Measurements from ENCODE around the gene PSME4.
"Not testable (repeated sequence)": the region's sequence is repeated elsewhere in the genome, so short reads cannot be mapped to it uniquely, and the experiment has no call there.

PSME4 gene

DNA sequence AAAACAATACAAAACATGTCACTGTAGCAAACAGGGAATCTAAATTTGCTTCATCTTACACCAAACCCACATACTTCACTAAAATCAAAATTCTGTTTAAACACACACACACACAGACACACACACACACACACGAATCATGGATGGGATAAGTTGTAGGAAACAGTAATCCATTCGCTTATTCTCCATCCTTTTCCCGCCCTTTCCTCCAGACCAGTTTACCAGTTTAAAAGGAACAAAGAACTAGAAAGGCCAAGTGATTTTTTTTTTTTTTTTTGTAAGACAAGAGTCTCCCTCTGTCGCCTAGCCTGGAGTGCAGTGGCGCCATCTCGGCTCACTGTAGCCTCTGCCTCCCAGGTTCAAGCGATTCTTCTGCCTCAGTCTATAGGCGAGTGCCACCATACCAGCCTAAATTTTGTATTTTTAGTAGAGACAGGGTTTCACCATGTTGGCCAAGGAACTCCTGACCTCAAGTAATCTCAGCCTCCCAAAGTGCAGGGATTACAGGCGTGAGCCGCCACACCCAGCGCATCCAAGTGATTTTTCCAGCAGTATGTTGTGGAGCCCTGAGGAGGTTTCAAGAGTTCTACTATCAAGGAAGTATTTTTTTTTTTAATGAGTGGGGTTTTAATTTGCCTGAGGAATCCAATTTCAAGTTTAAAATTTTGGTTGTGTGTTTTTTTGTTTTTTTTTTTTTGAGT, 5.7 kb downstream of the PSME4 start:
- no peak for DNase-seq

DNA sequence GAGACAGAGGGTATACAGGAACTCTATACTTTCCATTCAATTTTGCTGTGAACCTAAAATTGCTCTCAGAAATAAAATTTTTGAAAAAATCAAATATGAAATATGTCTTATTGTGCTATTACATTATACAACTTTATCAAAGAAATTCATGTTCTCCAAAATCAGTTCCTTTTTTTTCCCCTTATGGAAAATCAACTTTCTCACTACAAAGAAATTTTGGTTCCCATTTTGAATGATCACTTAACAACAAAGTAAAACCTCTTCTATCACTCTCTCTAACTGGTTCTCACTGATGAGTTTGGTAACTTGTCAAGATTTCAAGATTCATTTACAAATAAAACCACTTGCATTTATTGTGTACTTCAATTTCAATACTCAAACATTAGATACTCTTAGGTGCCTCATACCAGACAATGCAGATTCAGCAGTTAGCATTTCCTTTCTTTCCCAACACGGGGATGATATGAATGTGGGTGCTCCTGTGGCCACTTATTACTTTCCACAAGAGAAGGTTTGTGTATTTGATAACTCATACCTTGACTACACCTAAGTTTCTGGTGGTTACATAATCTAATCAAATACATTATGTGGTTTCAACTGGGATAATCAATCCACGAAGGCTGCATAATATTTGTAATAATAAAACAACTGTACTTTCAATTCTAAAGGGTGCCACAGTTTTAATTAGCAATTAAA, 6.4 kb downstream of the PSME4 start:
- no peak for DNase-seq

DNA sequence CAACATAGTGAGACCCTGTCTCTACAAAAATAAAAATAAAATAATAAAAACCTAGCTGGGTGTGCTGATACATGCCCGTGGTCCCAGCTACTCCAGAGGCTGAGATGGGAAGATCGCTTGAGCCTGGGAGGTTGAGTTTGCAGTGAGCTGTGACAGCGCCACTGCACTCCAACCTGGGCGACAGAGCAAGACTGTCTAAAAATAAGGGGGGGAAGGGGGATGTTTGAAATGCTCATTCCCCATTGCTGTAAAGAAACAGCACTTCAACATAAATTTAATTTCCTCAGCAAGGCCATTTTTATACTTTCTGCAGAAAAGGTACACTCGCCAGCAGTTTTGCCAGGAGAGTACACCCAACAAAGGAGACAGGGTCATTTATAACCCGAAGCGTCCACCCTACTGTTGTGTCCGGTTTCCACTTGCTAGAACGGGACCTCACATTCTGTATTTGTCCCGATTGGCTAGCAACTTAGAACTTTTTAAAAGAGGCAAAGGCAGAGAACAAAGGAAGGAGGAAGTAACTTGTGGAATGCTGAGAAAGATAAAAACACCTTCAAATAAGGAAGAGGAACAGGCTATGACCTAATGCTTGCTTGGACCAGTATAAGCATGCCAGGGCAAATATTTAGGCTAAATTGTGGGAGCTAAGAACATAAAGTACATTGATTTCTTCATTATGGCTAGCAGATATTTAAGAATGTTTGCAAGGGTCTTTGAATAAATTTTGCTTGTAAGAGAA, 9.1 kb downstream of the PSME4 start:
- not testable (repeated sequence) for DNase-seq

DNA sequence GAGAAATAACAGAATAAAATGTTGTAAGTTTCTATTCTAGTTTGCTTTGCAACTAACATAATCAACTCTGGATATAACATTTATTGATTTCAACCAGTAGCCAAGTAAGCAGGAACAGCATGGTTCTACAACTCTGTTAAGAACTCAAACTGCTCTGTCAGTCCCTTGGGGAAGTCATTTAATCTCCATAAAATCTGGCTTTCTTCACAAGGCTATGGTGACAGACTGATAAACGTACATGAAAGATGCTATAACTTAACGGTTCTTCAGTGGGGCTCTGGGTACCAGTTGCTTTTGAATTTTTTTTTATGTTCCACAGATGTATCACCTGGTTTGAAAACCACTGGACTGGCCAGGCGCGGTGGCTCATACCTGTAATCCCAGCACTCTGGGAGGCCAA, 10.3 kb downstream of the PSME4 start:
- DNase-seq = no peak

DNA sequence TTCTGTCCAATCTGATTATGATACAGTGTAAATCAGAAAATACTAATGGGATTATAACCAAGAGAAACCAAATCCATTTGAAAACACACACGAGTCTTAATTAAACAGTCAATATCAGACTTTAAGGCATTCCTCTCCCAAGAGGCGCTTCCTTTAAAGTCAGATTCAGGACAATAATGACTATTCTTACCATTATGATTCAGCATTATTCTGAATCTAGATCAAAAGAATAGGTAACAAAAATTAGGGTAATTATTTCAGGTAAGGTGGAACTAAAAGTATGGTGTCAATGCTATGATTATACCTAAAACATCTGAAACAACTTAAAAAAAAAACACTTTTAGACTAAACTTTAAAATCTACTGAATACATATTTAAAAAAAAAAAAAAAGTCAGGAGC, 12.3 kb downstream of the PSME4 start:
- no peak for DNase-seq

DNA sequence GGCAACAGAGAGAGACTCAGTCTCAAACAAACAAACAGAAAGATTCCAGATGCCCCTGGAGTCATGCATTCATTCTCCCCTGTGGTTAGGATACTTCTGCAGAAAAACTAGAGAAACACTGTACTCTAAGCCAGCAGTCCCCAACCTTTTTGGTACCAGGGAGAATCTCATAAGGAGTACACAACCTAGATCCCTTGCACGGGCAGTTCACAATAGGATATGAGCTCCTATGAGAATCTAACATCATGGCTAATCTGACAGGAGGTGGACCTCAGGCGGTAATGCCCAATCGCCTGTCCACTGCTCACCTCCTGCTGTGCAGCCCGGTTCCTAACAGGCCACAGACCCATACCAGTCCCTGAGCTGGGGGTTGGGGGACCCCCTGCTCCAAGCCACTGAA, 18.3 kb downstream of the PSME4 start:
- DNase-seq = no peak

DNA sequence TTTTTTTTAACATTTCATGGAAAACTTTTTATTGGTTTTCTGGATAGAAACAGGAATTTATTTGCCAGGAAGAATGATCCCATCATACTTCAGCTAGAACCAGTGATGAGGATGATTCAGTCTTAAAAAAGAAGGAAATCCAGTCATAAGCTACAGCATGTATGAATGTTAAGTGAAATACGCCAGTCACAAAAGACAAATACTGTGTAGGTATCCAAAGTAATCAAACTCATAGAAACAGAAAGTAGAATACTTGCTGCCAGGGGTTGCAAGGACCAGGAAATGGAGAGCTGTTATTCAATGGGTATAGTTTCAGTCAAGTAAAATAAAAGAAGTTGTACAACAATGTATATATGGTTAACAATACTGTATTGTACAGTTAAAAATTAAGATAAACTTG, 21.3 kb downstream of the PSME4 start:
- DNase-seq = no peak

DNA sequence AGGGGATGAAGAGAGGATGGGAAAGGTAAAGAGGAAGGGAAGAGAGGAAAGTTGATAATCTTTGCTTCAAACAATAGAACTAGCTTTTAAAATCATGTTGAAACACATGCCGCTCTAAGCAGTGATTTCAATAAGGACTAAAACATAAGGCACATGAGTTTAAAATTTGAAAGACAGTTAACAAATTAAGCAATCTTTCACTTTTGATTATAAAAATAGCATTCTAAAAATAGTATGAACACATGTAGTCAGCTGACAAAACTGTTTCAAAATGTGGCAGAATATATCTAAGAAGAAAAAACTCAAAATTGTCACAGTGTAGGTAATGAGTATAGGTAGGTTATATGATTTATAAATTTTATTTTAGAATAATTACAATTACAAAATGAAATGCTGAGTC, 25.3 kb downstream of the PSME4 start:
- DNase-seq = no peak

DNA sequence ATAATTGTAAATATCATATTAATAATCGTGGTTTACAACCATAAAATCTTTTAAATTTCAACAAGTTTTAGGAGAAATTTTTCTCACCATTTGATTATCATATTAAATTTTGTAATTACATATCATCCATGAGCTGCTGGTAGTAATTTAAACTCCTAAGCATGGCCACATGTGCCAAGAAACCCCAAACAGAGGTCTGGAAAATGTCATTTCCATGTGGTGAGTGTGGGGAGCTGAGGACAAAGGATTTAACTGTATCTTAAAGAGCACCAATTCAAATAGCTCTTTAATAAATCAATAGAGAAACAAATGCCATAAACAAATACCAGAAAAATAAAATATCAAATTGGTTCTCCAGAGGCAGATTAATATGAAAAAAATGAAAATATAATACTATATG, 26.3 kb downstream of the PSME4 start:
- DNase-seq = no peak

DNA sequence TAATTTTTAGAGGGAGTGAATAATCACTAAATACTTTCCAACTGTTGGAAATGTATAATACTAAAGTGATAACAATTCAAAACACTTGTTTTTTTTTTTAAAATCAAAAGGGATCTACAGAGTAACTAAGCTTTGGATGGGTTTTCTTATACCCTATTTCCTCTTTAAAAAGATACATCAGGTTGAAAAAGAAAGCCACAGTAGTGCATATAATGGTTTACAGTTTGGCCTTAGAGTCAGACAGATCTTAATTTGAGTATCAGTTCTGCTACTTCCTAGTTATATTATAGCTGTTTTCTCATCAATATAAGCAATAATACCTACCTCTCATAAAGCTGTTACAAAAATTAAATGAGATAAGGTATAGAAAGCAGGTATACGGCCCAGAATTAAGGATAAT, 28.5 kb downstream of the PSME4 start:
- no peak for DNase-seq

DNA sequence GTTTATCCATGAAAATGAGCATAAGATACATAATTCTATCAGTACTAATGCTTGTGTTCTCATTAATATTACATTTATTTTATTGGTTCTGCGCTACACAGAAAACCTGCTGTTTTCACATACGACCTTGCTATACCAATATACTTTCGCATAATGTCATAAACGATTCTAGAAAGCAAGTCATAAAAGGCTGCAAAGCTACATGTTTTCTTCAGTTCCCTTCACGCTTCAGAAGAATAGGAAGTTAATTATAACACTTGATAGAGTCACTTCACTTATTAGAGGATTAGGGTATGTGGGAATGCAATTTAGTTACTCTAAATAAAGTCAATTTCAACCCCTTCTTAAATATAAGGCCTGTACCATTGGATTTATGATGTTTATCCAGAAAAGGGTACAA, 29.0 kb downstream of the PSME4 start:
- no peak for DNase-seq

DNA sequence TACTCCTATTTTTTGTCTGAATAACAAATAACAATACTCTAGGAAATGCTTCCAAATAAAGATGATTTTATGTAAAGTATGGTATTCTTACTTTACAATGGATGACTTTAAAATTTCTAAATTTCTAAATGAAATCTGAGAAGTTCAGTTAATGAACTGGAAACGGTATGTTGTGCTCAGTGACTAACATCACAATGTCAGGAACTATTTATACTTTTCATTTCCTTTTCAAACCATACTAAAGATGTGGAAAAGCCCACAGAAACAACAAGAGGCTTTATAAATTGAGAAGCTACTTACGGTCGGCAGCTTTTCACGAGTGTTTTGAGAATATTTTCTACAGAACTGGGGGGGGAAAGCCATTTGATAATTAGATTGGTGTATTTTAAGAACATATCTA, 31.1 kb downstream of the PSME4 start:
- no peak for DNase-seq

DNA sequence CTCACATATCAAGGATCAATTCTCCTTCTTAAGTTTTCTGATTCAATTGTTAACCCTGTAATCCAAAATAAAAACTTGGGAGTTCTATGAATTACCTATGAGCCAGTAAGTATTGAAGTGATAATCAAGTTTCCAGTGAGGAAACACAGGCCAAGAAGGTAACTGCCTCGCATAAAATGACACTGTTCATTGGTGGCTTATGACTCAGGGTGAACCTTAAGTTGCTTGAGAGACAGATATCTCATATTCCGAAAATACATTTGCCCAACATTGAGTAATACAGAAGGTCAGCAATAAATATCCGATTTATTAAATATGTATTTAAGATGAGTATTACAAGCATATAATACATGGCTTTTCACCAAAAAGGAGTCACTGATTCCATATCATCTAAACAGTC, 31.9 kb downstream of the PSME4 start:
- no peak for DNase-seq

DNA sequence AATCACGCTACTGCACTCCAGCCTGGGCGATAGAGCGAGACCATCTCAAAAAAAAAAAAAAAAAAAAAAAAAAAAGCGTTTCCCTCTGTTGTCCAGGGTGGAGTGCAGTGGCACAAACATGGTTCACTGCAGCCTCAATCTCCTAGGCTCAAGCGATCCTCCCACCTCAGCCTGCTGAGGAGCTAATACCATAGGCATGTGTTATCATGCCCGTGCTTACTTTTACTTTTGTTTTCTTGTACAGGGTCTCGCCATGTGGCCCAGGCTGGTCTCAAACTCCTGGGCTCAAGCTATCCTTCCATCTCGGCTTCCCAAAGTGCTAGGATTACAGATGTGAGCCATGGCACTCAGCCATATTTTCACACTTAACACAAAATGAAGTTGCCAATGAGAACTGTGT, 37.5 kb downstream of the PSME4 start:
- DNase-seq = no peak

DNA sequence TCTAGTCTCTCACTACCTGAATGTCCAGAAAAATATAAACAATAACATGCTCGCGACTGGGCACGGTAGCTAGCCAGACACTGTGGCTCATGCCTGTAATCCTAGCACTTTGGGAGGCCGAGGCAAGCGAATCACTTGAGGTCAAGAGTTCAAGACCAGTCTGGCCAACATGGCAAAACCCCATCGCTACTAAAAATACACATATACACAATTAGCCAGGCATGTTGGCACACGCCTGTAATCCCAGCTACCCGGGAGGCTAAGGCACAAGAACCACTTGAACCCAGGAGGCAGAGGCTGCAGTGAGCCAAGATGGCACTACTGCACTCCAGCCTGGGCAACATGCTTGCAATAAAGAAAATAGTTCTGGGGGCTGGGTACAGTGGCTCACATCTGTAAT, 44.5 kb downstream of the PSME4 start:
- not testable (repeated sequence) for DNase-seq

DNA sequence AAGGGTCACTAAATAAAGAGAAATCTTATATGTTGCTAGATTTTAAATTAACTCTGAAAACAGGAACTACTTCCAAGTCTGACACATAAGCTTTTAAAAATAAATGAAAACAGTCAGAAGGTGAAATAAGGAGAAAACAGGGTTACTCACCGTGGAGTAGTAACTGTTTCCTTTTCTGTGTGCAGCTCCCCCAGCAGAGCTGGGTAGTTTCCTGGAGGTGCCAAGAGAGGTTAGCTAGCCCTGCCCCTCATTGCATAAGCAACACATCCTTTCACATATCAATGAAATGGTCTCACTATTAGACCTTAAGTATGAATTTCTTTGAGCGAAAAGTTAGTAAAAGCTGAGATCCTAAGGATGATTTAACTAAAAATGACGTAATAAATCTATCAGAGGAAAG, 57.1 kb downstream of the PSME4 start:
- DNase-seq = no peak

DNA sequence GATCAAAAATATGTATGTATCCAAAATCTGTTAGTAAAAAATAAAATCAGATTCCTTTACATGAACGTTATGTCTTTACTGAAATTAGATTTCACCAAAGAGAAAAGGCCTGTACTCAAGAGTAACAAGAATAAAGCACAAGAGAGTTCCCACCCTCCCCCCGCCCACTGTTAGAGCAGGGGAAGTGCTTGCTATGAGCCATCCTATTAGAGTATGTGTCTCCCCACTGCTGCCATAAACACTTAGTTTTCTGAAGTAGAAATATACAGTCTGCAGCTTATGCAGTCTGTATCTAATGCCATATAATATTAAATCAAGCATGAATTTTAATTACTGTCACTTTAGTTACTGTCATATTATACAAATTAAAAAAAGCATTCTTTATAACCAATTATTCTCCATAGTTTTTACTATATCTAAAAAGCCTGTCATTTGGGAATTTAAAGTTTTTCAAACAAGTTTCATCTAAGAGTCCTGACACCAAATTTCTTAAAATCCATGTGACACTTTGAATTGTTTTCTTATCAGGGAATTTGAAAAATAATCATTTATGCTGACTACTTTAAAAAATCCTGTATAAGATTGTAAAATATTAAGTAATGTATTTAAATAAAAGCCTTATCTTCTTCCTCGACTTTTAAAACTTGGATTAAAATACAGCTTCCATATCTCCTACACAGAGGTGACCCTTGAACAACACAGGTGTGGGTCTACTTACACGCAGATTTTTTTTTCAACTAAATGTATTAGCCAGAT, 59.2 kb downstream of the PSME4 start:
- no peak for DNase-seq

DNA sequence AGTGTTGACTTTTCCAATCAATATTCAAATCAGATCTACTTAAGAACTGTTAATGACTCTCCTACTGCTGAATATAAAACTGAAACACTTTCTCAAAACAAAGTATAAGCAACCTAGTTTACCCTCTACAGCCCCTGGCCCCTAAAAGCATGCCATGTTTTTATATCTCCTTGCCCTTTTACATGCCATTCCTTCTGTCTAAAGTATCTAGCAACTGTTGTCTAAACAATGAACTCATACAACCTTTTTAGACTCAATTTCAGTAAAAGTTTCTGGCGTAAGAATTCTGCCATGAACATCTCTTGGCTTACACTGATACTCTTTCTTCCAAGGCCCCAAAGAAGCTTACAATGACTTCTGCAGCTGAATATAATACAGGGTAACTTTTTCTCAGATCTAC, 63.2 kb downstream of the PSME4 start:
- no peak for DNase-seq

DNA sequence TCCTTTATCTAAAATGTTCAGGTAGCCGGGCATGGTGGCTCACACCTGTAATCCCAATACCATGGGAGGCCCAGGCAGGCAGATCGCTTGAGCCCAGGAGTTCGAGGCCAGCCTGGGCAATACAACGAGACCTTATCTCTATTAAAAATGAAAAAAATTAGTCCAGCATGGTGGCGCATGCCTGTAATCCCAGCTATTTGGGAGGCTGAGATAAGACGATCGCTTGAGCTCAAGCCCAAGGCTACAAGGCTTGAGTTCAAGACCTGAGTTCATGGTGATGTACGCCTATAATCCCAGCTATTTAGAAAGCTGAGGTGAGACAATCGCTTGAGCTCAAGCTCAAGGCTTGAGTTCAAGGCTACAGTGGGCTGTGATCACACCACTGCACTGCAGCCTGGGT, 65.4 kb downstream of the PSME4 start:
- DNase-seq = no peak

DNA sequence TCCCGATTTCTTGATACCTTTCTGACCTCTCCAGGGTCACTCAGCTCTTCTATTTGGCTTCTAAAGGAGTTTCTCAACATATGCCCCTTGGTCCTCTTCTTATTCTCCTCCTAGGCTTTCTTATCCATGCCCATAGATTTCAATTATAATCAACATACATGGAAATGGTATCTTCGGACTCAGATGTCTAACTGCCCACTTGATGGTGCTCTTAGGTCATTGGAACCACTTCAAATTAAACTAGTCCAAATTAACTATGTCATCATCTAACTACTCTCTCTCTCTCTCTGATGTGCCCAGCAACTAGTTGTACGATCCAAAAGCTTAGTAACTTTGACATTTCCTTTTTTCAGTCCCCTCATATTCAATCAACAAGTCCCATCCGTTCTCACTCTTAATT, 67.8 kb downstream of the PSME4 start:
- no peak for DNase-seq

DNA sequence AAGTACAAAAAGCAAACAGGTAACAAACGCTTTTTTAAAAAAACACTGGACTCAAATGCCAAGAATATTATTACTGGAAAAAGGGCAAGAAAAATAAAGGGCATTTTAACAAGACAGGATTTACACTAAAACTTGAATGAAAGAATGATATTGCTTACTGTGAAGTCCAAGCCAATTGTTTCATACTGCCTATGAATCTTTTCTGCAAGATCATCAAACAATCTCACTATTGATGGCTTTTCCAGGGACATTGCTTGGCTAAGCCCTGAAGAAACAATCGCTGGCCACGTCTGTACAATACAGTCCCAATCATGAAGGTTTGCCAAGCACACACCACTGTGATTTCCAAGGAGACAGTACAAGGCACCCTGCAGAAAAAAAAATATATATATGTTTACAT, 69.6 kb downstream of the PSME4 start:
- no peak for DNase-seq

DNA sequence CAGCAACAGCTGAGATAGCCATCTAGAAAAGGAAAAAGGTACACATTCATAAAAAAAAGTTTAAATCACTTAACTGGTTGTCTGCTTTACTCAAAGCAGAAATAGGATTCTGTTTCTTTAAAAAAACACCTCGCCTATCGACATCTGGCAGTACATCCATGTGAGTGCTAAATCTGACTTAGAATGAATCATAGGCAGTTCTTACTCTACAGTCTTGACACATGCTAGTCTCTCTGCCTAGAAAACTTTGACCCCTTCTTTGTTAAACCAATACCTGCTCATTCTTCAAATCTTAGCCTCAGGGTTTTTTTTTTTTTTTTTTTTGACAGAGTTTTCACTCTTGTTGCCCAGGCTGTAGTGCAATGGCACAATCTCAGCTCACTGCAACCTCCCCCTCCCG, 73.9 kb downstream of the PSME4 start:
- DNase-seq = no peak

All from activated CD8-positive, alpha-beta memory T cell treated with anti-CD3 and anti-CD28 coated beads, Interleukin-2, amount 50 U/mL, for 48 hours (primary cell).